ENCODE results near the gene UPF3B. TPM values are rescaled to one million over a fixed set of nuclear protein-coding genes. Genes with fewer than 3 reads are reported as not detected.

The UPF3B gene
- total and polyA plus RNA-seq, 2 donors (not counting 3 experiments of a cell fraction or from before 2014, with no cell fraction given) = 3.7 to 11.9 TPM

- H3K36me3 ChIP-seq (ENCODE audit: control insufficient read depth in 2 of 2, extremely low read depth in 1 of 2, insufficient read depth in 2 of 2, low read length in 2 of 2) = no peaks in the 10 kb centered on the region
- intact Hi-C loops (cut with micrococcal nuclease) = no loop called here
- H3K9me3 ChIP-seq (replicated peaks; ENCODE audit: control insufficient read depth, insufficient read depth, low read length) = no peaks in the 10 kb centered on the region
- H3K9me1 ChIP-seq (replicated peaks; ENCODE audit: control insufficient read depth, extremely low read depth, insufficient read depth, low read length) = no peaks in the 10 kb centered on the region
- H3K27me3 ChIP-seq (ENCODE audit: control insufficient read depth in 2 of 2, insufficient read depth in 2 of 2, low read length in 2 of 2) = no peaks in the 10 kb centered on the region
- H4K20me1 ChIP-seq (replicated peaks; ENCODE audit: control insufficient read depth, extremely low read depth, insufficient read depth, low read length) = no peaks in the 10 kb centered on the region
- dilution Hi-C loops (cut with MboI; ENCODE audit: extremely low pct_ligation_motif_present, low sequenced_read_pairs) = no loop called here
- H2AFZ ChIP-seq (ENCODE audit: low read depth, low read length) = no peak overlapping the region
- H3K79me2 ChIP-seq (ENCODE audit: control insufficient read depth, insufficient read depth, low read length) = no peaks in the 10 kb centered on the region
- DNase-seq (ENCODE audit: low read depth, low spot score) = no peak
- CTCF ChIA-PET = interaction anchor here (1.2 kb wide), 1 partner anchor 13 kb away, joined by 3 read pairs; no protein-coding TSS in a partner anchor
- no peak overlapping the region for H3K4me3 ChIP-seq (replicated peaks in 1 of 3; ENCODE audit: insufficient read depth in 1 of 3, low read depth in 1 of 3, low read length in 3 of 3)
- no peak overlapping the region for H3K9ac ChIP-seq (replicated peaks; ENCODE audit: extremely low read depth, insufficient read depth, low read length)
- POLR2A ChIA-PET = no interaction called here
- H3K27ac ChIP-seq (ENCODE audit: insufficient read depth, low read depth, low read length) = no peak overlapping the region
- FAIRE-seq = no peak
- no TSS peak for BruUV-seq (replicated peaks)
- TF ChIP-seq FOS (IDR thresholded peaks at IDR 0.05; ENCODE audit: borderline replicate concordance, insufficient read depth, low read length) (no peak), MAX (IDR thresholded peaks at IDR 0.05; ENCODE audit: insufficient read depth, insufficient read length) (no peak), GATA2 (IDR thresholded peaks at IDR 0.05; ENCODE audit: insufficient read depth, insufficient read length, low read depth, low read length) (no peak), MYC (IDR thresholded peaks at IDR 0.05; ENCODE audit: low read depth, low read length) (no peak), POLR2AphosphoS5 (IDR thresholded peaks at IDR 0.05; ENCODE audit: insufficient read depth, low read depth, low read length) (no peak), EZH2 (IDR thresholded peaks at IDR 0.05; ENCODE audit: borderline replicate concordance, low read depth, low read length, severe bottlenecking) (no peak), JUN (IDR thresholded peaks at IDR 0.05; ENCODE audit: borderline replicate concordance, insufficient read depth, insufficient read length, low read depth) (no peak), CTCF (IDR thresholded peaks at IDR 0.05; ENCODE audit: extremely low read depth in 1 of 2, insufficient read depth in 1 of 2, low read depth in 1 of 2, low read length in 2 of 2) (no peak), POLR2A (IDR thresholded peaks at IDR 0.05; ENCODE audit: low read depth, low read length) (no peak)
- no peak overlapping the region for H3K4me2 ChIP-seq (ENCODE audit: insufficient read depth, low read length)
- no peaks in the 10 kb centered on the region for H3K4me1 ChIP-seq (ENCODE audit: control insufficient read depth, extremely low read depth, insufficient read depth, low read length)
These were observed 48.2 kb upstream of the UPF3B start for GRCh38 chrX:119900976-119901375.

All from endothelial cell of umbilical vein (primary cell).